Osteocyte (in vitro differentiated cells): ENCODE measurements around the gene OR51G2. TPM values are rescaled to one million over a fixed set of nuclear protein-coding genes. Genes with fewer than 3 reads are reported as not detected.

Experiments
- DNase-seq: peaks from one replicate; pipeline ENCODE4 v3.0.0; 2021; ENCODE audit warnings: mixed read lengths; ENCODE audit not compliant: unreplicated experiment; ENCODE audit errors: extremely low spot score
- H3K27ac Mint-ChIP-seq: one replicate; pipeline ENCODE4 v1.8.0; 2021; ENCODE audit warnings: mild to moderate bottlenecking, mixed read lengths; ENCODE audit not compliant: unreplicated experiment
- H3K27me3 Mint-ChIP-seq: one replicate; pipeline ENCODE4 v1.8.0; 2021; ENCODE audit warnings: mixed read lengths; ENCODE audit not compliant: unreplicated experiment
- H3K36me3 Mint-ChIP-seq: one replicate; pipeline ENCODE4 v1.8.0; 2021; ENCODE audit warnings: mixed read lengths; ENCODE audit not compliant: unreplicated experiment
- H3K4me1 Mint-ChIP-seq: one replicate; pipeline ENCODE4 v1.8.0; 2021; ENCODE audit warnings: mixed read lengths; ENCODE audit not compliant: unreplicated experiment
- H3K4me3 Mint-ChIP-seq: one replicate; pipeline ENCODE4 v1.8.0; 2021; ENCODE audit warnings: mild to moderate bottlenecking, moderate library complexity, mixed read lengths; ENCODE audit not compliant: unreplicated experiment
- H3K9me3 Mint-ChIP-seq: one replicate; pipeline ENCODE4 v1.8.0; 2021; ENCODE audit warnings: mixed read lengths; ENCODE audit not compliant: unreplicated experiment
- total RNA-seq: library from RNA; stranded (reverse); gene quantifications from 2 replicates; pipeline ENCODE4 v1.2.1, GENCODE V29; 2021
- TF ChIP-seq, protein P1 (sequence below): fragments of 200-600 bp; sonication (generic); IDR thresholded peaks from 2 replicates; pipeline ENCODE4 v1.5.0; 2021; ENCODE audit warnings: antibody characterized with exemption, mild to moderate bottlenecking, moderate library complexity

Gene OR51G2
- total RNA-seq, 1 donor from 2014 or later: not detected

DNA sequence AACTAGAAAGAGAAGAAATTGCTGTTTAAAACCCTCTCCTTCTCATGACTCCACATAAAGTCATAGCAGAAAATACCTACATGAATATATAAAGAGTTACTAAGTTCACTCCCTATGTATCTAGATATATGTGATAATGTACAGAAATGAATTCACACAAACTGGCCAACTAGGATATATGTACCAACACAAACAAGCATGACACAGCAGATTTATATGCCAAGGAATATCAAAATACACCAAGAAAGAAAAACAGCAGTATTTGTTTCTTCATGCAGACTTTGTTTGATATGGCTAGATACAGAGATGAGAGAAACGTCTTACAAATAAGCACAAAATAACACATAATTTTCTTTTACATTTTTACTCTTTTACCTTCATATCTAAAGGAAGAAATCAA, 3.2 kb upstream of the OR51G2 start:
- H3K4me1 Mint-ChIP-seq: no peaks in the 10 kb centered on the region
- H3K36me3 Mint-ChIP-seq: no peaks in the 10 kb centered on the region
- no peak for DNase-seq
- peaks cover 13% of the 10 kb centered on the region for H3K27me3 Mint-ChIP-seq
- no peak overlapping the region for H3K4me3 Mint-ChIP-seq
- TF ChIP-seq, protein P1, sequence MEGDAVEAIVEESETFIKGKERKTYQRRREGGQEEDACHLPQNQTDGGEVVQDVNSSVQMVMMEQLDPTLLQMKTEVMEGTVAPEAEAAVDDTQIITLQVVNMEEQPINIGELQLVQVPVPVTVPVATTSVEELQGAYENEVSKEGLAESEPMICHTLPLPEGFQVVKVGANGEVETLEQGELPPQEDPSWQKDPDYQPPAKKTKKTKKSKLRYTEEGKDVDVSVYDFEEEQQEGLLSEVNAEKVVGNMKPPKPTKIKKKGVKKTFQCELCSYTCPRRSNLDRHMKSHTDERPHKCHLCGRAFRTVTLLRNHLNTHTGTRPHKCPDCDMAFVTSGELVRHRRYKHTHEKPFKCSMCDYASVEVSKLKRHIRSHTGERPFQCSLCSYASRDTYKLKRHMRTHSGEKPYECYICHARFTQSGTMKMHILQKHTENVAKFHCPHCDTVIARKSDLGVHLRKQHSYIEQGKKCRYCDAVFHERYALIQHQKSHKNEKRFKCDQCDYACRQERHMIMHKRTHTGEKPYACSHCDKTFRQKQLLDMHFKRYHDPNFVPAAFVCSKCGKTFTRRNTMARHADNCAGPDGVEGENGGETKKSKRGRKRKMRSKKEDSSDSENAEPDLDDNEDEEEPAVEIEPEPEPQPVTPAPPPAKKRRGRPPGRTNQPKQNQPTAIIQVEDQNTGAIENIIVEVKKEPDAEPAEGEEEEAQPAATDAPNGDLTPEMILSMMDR: no peak
- H3K9me3 Mint-ChIP-seq: no peaks in the 10 kb centered on the region
- H3K27ac Mint-ChIP-seq: no peak overlapping the region

DNA sequence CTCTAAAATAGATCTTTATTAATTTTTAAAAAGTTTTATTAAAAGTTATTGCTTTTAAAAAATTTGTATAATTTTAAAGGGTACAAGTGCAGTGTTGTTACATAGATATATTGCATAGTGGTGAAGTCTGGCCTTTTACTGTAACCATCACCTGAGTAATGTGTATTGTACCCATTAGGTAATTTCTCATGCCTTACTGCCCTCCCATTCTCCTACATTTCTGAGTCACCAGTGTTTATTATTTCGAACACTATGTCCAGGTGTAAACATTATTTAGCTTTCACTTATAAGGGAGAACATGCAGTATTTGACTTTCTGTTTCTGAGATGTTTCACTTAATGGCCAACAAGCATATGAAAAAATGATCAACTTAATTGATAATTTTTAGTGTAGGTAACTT, 2.6 kb upstream of the OR51G2 start:
- no peak for DNase-seq
- no peaks in the 10 kb centered on the region for H3K4me1 Mint-ChIP-seq
- H3K4me3 Mint-ChIP-seq: no peak overlapping the region
- H3K27ac Mint-ChIP-seq: no peak overlapping the region
- no peaks in the 10 kb centered on the region for H3K9me3 Mint-ChIP-seq
- no peaks in the 10 kb centered on the region for H3K36me3 Mint-ChIP-seq
- TF ChIP-seq, protein P1: no peak
- peaks cover 11% of the 10 kb centered on the region for H3K27me3 Mint-ChIP-seq

DNA sequence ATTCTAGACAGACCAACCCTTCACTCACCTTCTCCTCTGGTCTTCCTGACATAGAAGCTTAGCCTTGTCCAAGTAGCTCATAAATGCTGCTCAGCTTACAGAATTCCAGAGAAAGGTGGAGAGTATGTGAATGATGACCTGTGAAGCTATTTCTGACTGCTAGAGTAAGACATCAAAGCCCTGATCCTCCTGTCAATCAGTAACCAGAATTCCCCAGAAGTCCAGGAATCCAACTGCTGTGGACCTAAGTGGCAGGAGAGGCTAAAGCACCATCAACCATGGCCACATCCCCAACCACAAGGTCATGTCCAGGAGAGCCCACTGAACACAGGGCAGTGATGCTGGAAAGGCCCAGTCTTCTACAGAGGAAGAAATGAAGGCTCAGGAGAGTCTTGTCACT, 2.6 kb downstream of the OR51G2 start:
- Mint-ChIP-seq H3K27ac (no peak overlapping the region), H3K9me3 (no peaks in the 10 kb centered on the region), H3K27me3 (no peaks in the 10 kb centered on the region), H3K4me1 (no peaks in the 10 kb centered on the region), H3K4me3 (no peak overlapping the region), H3K36me3 (no peaks in the 10 kb centered on the region)
- DNase-seq: no peak
- TF ChIP-seq, protein P1: no peak

DNA sequence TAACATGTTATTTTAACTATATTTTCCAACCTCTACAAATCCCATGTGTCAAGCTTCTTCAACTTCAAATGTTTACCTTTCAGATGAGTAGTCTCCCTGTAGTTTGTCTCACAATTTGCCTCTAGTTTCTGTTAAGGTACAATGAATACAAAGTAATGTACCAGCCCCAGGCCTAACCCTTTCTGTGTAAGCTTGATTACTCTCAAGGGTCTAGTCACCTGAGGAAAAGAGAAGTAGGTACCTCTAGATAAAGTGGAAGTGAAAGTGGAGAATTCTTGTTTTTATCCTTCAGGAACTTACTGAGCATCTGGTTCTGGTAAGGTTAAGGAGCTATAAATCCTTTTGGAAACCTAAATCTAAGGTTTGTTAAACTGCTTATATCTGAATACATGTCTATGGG, 15.7 kb downstream of the OR51G2 start, which contains the start of gene OR51A7:
TSS of gene OR51A7 (plus strand) at position 300 of the 400 bp plus-strand sequence. CDS start 3,587 bp downstream, outside the sequence.
- Mint-ChIP-seq H3K36me3 (no peaks in the 10 kb centered on the region), H3K4me1 (no peaks in the 10 kb centered on the region), H3K27ac (no peak within 1 kb of the TSS), H3K27me3 (peaks cover 13% of the 10 kb centered on the region), H3K4me3 (no peak within 1 kb of the TSS), H3K9me3 (no peaks in the 10 kb centered on the region)
- TF ChIP-seq, protein P1: no peak
- no peak for DNase-seq

DNA sequence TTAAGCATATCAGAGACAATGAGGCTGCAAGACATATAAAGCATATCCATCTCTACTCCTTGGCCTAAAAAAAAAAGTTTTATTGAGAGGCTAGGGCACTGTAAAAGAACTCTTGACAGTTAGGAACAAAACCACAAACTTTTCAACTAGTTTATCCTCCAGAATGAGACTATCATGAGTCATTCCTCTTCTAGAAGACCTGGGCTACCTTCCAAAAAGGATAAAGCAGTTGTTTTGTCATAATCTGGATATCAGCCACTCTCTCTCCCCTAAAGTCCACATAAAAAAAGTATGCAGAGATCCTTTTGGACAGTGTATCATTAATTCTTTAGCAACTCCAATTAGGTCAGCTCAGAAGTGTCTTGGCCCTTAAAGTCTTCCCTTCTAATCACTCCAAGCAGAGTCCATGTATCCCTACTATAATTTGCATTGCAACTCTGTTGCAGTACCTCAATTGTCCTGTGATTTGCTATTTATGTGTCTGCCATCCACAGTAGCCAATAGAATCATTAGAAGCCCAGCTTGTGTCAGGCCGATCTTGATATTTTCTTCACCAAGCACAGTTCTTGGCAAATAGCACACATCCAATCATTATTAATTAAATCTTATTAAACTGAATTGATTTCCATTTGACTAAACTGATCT, 27.0 kb downstream of the OR51G2 start:
- Mint-ChIP-seq H3K4me3 (no peak overlapping the region), H3K9me3 (no peaks in the 10 kb centered on the region), H3K27ac (no peak overlapping the region), H3K27me3 (no peaks in the 10 kb centered on the region), H3K36me3 (no peaks in the 10 kb centered on the region), H3K4me1 (peaks cover 3% of the 10 kb centered on the region)
- DNase-seq: no peak
- TF ChIP-seq, protein P1: no peak
